ENCODE results near the gene GPR87. TPM values are rescaled to one million over a fixed set of nuclear protein-coding genes. Genes with fewer than 3 reads are reported as not detected.

The GPR87 gene
- total and polyA plus RNA-seq, 2 experiments from 2014 or later = 7.0 to 11.0 TPM

GRCh38 chr3:151356794-151357462, 40.3 kb upstream of the GPR87 start:
- H3K9me2 ChIP-seq (replicated peaks; ENCODE audit: insufficient read depth) = no peaks in the 10 kb centered on the region
- no peak overlapping the region for H3K4me2 ChIP-seq
- no peaks in the 10 kb centered on the region for H3K4me1 ChIP-seq (ENCODE audit: insufficient read depth)
- H3K79me2 ChIP-seq = no peaks in the 10 kb centered on the region
- H4K20me1 ChIP-seq (ENCODE audit: insufficient read depth, poor library complexity, severe bottlenecking) = no peaks in the 10 kb centered on the region
- no peak overlapping the region for H3K27ac ChIP-seq
- TF ChIP-seq EZH2phosphoT487 (IDR thresholded peaks at IDR 0.05; ENCODE audit: low read depth, severe bottlenecking, unreplicated experiment) (no peak), EZH2 (IDR thresholded peaks at IDR 0.05; ENCODE audit: borderline replicate concordance) (no peak)
- TF ChIP-seq, protein P1, sequence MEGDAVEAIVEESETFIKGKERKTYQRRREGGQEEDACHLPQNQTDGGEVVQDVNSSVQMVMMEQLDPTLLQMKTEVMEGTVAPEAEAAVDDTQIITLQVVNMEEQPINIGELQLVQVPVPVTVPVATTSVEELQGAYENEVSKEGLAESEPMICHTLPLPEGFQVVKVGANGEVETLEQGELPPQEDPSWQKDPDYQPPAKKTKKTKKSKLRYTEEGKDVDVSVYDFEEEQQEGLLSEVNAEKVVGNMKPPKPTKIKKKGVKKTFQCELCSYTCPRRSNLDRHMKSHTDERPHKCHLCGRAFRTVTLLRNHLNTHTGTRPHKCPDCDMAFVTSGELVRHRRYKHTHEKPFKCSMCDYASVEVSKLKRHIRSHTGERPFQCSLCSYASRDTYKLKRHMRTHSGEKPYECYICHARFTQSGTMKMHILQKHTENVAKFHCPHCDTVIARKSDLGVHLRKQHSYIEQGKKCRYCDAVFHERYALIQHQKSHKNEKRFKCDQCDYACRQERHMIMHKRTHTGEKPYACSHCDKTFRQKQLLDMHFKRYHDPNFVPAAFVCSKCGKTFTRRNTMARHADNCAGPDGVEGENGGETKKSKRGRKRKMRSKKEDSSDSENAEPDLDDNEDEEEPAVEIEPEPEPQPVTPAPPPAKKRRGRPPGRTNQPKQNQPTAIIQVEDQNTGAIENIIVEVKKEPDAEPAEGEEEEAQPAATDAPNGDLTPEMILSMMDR (IDR thresholded peaks at IDR 0.05; ENCODE audit: poor library complexity) = no peak
- no peaks in the 10 kb centered on the region for H3K27me3 ChIP-seq
- DNase-seq (ENCODE audit: low spot score) = no peak
- no peaks in the 10 kb centered on the region for H3K36me3 ChIP-seq (replicated peaks; ENCODE audit: insufficient read depth, low read depth)
- H3K4me3 ChIP-seq = no peak overlapping the region
- 30% methylated on average over 2 of the region's 2 CpGs for WGBS (ENCODE audit: low lambda C conversion rate, missing lambda C conversion rate)
- no peak overlapping the region for H2AFZ ChIP-seq
- no peaks in the 10 kb centered on the region for H3K9me3 ChIP-seq (ENCODE audit: low read depth)

DNA sequence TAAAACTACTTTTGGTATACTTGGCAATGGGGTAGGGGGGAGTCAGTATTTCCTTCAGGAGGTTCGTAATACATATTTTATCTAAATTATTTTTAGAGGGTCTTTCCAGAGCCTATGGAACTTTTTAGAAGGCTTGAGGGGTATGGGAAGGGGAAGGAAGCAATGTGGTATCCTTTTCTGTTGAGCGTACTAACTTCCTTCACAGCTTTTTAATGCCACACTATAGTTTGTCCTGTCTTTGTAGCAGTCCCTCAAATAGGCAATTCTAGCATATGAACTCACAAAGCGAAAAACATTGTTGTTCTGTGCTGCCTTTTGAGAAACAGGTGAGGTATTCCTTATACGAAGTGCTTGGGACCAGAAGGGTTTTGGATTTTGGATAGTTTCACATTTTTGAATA, 35.0 kb upstream of the GPR87 start:
- H3K4me1 ChIP-seq (ENCODE audit: insufficient read depth) = no peaks in the 10 kb centered on the region
- H4K20me1 ChIP-seq (ENCODE audit: insufficient read depth, poor library complexity, severe bottlenecking) = no peaks in the 10 kb centered on the region
- no peaks in the 10 kb centered on the region for H3K9me2 ChIP-seq (replicated peaks; ENCODE audit: insufficient read depth)
- no peak overlapping the region for H3K4me3 ChIP-seq
- H3K9me3 ChIP-seq (ENCODE audit: low read depth) = no peaks in the 10 kb centered on the region
- no peak overlapping the region for H3K27ac ChIP-seq
- no peaks in the 10 kb centered on the region for H3K79me2 ChIP-seq
- no peaks in the 10 kb centered on the region for H3K27me3 ChIP-seq
- no peak overlapping the region for H2AFZ ChIP-seq
- H3K36me3 ChIP-seq (replicated peaks; ENCODE audit: insufficient read depth, low read depth) = no peaks in the 10 kb centered on the region
- no peak for TF ChIP-seq EZH2 (IDR thresholded peaks at IDR 0.05; ENCODE audit: borderline replicate concordance)
- TF ChIP-seq, protein P1 (IDR thresholded peaks at IDR 0.05; ENCODE audit: poor library complexity) = no peak
- no peak for TF ChIP-seq EZH2phosphoT487 (IDR thresholded peaks at IDR 0.05; ENCODE audit: low read depth, severe bottlenecking, unreplicated experiment)
- no peak for DNase-seq (ENCODE audit: low spot score)
- 94% methylated on average over 4 of the region's 4 CpGs for WGBS (ENCODE audit: low lambda C conversion rate, missing lambda C conversion rate)
- no peak overlapping the region for H3K4me2 ChIP-seq

DNA sequence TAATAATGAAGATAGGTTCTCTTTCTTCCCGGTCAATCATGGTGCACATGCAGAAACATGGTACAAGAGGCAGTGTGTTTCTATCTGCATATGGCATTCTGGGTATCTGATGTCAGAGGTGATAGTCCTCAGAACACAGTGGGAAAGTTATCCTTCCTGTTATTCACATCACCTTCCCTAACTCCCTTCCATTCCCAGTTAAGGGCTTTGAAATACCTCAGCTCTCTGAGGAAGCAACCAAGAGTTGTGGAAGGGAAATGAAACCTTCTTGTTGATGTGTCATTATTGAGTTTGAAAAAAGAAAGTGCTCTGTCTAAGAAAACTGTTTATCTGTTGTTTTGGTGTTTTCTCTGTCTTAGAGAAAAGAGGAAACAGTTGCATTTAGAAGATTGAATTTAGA, 34.6 kb upstream of the GPR87 start:
- Histone ChIP-seq H3K4me1 (ENCODE audit: insufficient read depth) (no peaks in the 10 kb centered on the region), H3K4me3 (no peak overlapping the region), H4K20me1 (ENCODE audit: insufficient read depth, poor library complexity, severe bottlenecking) (no peaks in the 10 kb centered on the region), H3K9me3 (ENCODE audit: low read depth) (no peaks in the 10 kb centered on the region), H3K9me2 (replicated peaks; ENCODE audit: insufficient read depth) (no peaks in the 10 kb centered on the region), H3K79me2 (no peaks in the 10 kb centered on the region), H3K27me3 (no peaks in the 10 kb centered on the region), H3K4me2 (no peak overlapping the region), H3K27ac (no peak overlapping the region), H3K36me3 (replicated peaks; ENCODE audit: insufficient read depth, low read depth) (no peaks in the 10 kb centered on the region), H2AFZ (no peak overlapping the region)
- TF ChIP-seq EZH2phosphoT487 (IDR thresholded peaks at IDR 0.05; ENCODE audit: low read depth, severe bottlenecking, unreplicated experiment) (no peak), EZH2 (IDR thresholded peaks at IDR 0.05; ENCODE audit: borderline replicate concordance) (no peak)
- TF ChIP-seq, protein P1 (IDR thresholded peaks at IDR 0.05; ENCODE audit: poor library complexity) = no peak
- 97% methylated on average over 1 of the region's 1 CpG for WGBS (ENCODE audit: low lambda C conversion rate, missing lambda C conversion rate)
- DNase-seq (ENCODE audit: low spot score) = no peak
